ENCODE data around the gene BCL11B. TPM values are rescaled to one million over a fixed set of nuclear protein-coding genes. Genes with fewer than 3 reads are reported as not detected.

The BCL11B gene
- total and polyA plus RNA-seq, 11 donors = 0.04 to 2.1 (median 0.15) TPM; not detected in 3

DNA sequence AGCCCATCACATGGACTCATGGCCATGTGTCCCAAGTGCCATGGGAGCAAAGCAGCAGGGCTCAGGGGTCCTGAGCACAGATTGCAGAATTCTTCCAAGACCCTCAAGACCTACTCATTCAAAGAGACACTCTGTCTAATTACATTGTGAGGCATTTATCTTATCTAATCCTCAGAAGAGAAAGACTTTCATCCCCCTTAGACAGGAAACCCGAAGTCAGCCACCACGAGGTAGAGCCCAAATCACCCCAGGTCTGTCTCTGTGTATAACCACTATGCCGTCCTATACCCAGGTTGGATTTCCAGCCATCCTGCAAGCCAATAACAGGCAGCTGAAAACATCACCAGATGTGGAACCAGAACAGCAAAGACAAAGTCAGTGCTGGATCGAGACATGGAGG lies 8.9 kb upstream of the BCL11B start:
- TF ChIP-seq, protein P1, sequence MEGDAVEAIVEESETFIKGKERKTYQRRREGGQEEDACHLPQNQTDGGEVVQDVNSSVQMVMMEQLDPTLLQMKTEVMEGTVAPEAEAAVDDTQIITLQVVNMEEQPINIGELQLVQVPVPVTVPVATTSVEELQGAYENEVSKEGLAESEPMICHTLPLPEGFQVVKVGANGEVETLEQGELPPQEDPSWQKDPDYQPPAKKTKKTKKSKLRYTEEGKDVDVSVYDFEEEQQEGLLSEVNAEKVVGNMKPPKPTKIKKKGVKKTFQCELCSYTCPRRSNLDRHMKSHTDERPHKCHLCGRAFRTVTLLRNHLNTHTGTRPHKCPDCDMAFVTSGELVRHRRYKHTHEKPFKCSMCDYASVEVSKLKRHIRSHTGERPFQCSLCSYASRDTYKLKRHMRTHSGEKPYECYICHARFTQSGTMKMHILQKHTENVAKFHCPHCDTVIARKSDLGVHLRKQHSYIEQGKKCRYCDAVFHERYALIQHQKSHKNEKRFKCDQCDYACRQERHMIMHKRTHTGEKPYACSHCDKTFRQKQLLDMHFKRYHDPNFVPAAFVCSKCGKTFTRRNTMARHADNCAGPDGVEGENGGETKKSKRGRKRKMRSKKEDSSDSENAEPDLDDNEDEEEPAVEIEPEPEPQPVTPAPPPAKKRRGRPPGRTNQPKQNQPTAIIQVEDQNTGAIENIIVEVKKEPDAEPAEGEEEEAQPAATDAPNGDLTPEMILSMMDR (IDR thresholded peaks at IDR 0.05) = no peak
- no peak for TF ChIP-seq POLR2A (IDR thresholded peaks at IDR 0.05)
- H3K9me3 ChIP-seq = no peaks in the 10 kb centered on the region
- WGBS, 4 donors = 40 to 50% (median 47%) methylated on average over 4 of the region's 4 CpGs
- DNase-seq = no peak
- ATAC-seq = no peak
- no peaks in the 10 kb centered on the region for H3K4me1 ChIP-seq
- no peaks in the 10 kb centered on the region for H3K36me3 ChIP-seq
- intact Hi-C loops (cut with DNase I) = no loop called here
- H3K27me3 ChIP-seq = peaks cover 0 to 52% (median 14%) of the 10 kb centered on the region in 9 donors
- no peak overlapping the region for H3K27ac ChIP-seq
- no peak overlapping the region for H3K4me3 ChIP-seq

- Histone ChIP-seq H3K4me1 (no peaks in the 10 kb centered on the region), H3K27me3 (peaks cover 0 to 48% (median 14%) of the 10 kb centered on the region in 9 donors), H3K4me3 (no peak overlapping the region), H3K9me3 (no peaks in the 10 kb centered on the region), H3K36me3 (no peaks in the 10 kb centered on the region), H3K27ac (no peak overlapping the region)
- TF ChIP-seq, protein P1 (IDR thresholded peaks at IDR 0.05) = no peak
- TF ChIP-seq POLR2A (IDR thresholded peaks at IDR 0.05) = no peak
- 83 to 87% (median 86%) methylated on average over 13 to 19 of the region's 19 CpGs for WGBS, 4 donors
- intact Hi-C loops (cut with DNase I) = no loop called here
- DNase-seq = no peak
- no peak for ATAC-seq
Observed at GRCh38 chr14:99280066-99280731, 8.2 kb upstream of the BCL11B start.

- 78 to 84% (median 81%) methylated on average over 6 of the region's 6 CpGs for WGBS, 4 donors
- no peak overlapping the region for H3K27ac ChIP-seq
- no peaks in the 10 kb centered on the region for H3K9me3 ChIP-seq
- no peak overlapping the region for H3K4me3 ChIP-seq
- H3K27me3 ChIP-seq = peaks cover 3 to 52% (median 24%) of the 10 kb centered on the region in 9 donors
- H3K36me3 ChIP-seq = no peaks in the 10 kb centered on the region
- peaks cover 0 to 10% (median 2%) of the 10 kb centered on the region in 12 donors for H3K4me1 ChIP-seq
- no peak for DNase-seq
- TF ChIP-seq POLR2A (IDR thresholded peaks at IDR 0.05) = no peak
- TF ChIP-seq, protein P1 (IDR thresholded peaks at IDR 0.05) = no peak
- intact Hi-C loops (cut with DNase I) = no loop called here
- ATAC-seq = no peak
Observed at GRCh38 chr14:99278836-99279235, 6.8 kb upstream of the BCL11B start.

- DNase-seq = no peak
- no peak overlapping the region for H3K27ac ChIP-seq
- TF ChIP-seq POLR2A (IDR thresholded peaks at IDR 0.05) = no peak
- TF ChIP-seq, protein P1 (IDR thresholded peaks at IDR 0.05) = no peak
- H3K4me3 ChIP-seq = no peak overlapping the region
- no peaks in the 10 kb centered on the region for H3K9me3 ChIP-seq
- no peak for ATAC-seq
- intact Hi-C loops (cut with DNase I) = no loop called here
- no peaks in the 10 kb centered on the region for H3K36me3 ChIP-seq
- H3K27me3 ChIP-seq = peaks cover 15 to 60% (median 37%) of the 10 kb centered on the region in 9 donors
- WGBS, 4 donors = 12 to 28% (median 27%) methylated on average over 2 of the region's 2 CpGs
- peaks cover 0 to 23% (median 12%) of the 10 kb centered on the region in 12 donors for H3K4me1 ChIP-seq
Observed at GRCh38 chr14:99277530-99277929, 5.5 kb upstream of the BCL11B start.
